Purkinje cell (primary cell): ENCODE results near the gene B3GNT5. TPM values are rescaled to one million over a fixed set of nuclear protein-coding genes. Genes with fewer than 3 reads are reported as not detected.

Experiments used
- polyA plus RNA-seq: library from polyadenylated mRNA; unstranded; fragments of >200 nt; fragmentation: Nextera tagmentation; gene quantifications from 2 replicates; pipeline ENCODE4 v1.2.1, GENCODE V29; 2014

The B3GNT5 gene
- 63.6 and 65.3 TPM in 2 replicates for polyA plus RNA-seq

DNA sequence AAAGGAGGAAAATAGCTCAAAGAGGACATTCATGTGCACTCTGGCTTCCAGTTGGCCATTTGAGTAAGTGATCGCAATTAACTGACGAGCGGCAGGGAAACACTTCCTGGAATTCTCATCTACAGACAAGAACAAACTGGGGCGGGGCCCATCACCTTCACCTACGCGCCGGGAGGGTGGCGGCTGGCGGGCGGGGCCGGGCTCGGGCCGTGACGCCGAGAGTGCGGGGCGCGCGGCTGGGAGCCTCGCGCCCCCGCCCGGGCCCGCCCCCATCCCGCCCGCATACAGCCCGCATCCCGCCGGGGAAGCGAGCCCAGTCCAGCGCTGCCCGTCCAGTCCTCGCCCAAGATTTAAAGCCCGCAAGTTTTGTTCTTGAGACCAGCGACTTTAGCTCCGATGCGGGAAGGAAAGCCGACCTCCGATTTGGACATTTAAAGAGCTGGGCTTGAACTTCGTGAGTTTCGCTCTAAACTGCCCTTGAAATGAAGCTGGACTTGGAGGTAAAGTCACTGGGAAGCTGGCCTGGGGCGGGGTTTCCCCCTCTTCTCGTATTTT, at the start of gene B3GNT5:
TSS of gene B3GNT5 (plus strand) at position 281 of the 555 bp plus-strand sequence. CDS start 16,546 bp downstream, outside the sequence.

Other genes with a start within 250 kb of the B3GNT5 start
- gene MCCC1, start 153.8 kb upstream of the B3GNT5 start, polyA plus RNA-seq = 15.8 and 23.5 TPM in 2 replicates
- not detected in 2 replicates for gene LAMP3, start 90.5 kb upstream of the B3GNT5 start, polyA plus RNA-seq
- 7.0 and 21.9 TPM in 2 replicates for gene MCF2L2, start 175.4 kb downstream of the B3GNT5 start, polyA plus RNA-seq